NCI-H82 treated with DMSO at 0.1 percent for 48 hours (cell line): ENCODE results near the gene ARID3A.
"Not testable (repeated sequence)": the region's sequence is repeated elsewhere in the genome, so short reads cannot be mapped to it uniquely, and the experiment has no call there.

Source experiments
- DNase-seq: peaks from one replicate; lab custom pipeline; 2025; ENCODE audit not compliant: unreplicated experiment; lab: John Stamatoyannopoulos, UW

The ARID3A gene

DNA sequence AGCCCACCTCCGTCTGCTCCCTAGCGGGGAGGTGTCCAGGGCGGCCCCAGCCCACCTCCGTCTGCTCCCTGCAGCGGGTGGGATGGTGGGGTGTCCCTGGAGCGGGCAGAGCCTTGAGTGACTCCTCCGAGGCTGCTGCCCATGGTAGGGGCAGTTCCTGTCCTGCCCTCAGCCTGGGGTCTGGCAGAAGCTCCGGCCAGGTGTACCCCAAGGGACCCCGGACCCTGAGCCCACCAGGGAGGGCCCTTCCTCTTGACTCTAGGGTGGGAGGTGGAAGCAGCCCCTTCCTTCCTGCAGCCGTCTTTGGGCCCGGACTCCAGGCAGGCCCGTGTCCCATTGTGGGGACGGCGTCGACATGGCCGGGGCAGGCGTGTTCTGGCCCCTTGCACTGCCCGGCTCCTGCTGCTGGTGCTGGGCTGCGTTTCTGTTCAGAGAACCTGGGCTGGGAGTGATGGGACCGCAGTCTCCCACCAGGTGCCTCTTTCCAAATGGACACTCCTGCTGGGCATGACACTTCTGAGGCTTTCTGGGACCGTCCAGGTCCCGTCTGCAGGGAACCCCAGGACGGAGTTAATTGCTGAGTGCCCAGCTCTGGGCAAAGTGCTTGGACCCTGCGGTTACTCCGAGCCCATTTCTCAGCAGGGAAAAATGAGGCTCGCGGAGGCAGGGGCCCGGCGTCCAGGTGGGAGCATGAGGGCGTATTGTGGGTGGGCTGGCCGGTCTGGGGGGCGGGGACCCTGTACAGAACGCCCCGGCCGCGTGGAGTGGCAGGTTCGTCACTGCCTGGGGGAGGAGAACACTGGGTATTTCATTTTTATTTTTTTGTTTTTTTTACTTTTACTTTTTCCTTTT, 19.8 kb downstream of the ARID3A start:
- no peak for DNase-seq

DNA sequence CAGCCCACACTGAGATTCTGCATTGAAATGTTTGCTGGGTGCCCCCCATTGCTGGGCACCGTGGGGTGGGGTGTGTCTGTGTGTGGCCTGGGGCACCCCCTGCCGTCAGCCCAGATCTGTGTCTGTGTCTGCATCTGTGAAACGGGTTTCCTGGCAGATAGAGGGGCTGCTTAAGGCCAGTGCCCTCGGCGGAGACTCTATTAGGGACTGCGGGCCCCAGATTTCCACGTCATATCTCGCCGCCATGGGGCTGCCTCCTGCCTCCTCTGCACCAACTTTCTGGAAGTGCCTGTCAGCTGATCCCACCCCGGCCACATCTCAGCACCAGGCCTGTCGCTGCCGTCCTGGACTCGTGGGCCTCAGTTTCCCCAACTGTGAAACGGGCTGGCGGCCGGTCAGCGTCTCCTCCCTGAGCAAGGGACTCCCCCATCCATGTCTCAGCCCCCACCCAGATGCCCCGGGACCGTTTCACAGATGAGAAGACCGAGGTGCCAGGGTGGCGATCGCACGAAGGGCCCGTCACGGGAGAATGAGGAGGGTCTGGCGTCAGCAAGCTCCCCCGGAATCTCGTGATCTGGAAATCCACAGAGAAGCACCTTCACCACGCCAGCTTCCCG, 21.4 kb downstream of the ARID3A start:
- no peak for DNase-seq

DNA sequence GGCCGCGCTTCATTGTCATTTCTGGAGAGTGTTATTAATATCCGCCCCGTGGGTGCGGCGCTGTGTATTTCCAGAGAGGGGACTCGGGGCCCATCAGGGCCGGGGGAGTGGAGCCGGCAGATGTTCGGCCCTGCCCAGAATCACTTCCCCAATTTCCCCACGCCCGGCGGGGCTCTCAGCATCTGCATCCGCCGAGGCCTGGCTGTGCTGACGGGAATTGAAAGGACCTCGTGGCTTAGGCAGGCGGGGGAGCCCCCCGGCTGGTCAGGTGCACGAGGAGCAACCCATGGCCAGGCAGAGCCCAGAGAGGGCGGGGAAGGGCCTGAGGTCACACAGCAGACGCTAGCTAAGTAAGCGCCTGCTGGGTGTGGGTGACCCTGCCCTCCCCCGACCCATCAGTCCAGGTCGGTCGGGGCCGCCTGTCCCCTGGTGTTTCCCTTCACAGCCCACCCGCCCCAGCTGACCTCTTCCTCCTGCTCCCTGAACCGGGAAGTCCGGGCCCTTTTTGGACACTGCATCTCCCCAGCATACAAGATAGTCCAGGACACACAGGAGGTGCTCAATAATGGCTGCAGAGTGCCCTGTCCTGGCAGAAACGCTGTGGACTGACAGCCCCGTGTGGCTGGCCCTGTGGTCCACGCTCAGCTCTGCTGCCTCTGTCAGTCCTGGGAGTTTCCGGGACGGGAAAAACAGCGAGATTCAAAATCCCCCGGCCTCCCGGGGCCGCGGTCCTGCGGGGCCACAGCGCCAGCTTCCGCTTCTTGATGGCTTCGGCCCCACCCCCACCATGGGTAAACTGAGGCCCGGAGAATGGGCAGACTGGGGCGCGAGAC, 22.1 kb downstream of the ARID3A start:
- no peak for DNase-seq

DNA sequence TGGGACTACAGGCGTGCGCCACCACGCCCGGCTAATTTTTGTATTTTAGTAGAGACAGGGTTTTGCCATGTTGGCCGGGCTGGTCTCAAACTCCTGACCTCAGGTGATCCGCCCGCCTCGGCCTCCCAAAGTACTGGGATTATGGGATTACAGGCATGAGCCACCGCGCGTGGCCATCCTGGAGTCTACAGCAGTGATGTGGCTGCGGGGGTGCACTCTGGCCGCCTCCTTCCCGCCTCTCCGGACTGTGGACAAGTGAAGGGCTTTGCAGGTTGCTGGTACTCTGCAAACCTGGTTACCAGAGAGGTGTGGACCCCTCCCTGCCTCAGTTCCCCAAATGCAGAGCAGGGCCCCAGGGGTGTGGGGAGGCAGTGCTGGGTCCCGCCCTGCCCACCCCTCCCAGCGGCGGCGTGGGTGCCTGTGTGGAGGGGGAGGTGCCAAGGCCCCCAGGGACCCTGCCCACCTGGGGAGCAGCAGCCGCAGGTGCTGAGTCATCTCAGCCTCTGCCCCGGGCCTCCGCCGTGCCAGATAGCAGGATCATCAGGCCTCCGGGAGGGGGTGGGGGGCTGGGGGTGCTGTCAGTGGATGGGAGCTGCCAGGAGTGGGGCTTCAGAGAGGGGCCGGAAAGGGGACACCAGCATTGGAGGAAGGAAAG, 23.1 kb downstream of the ARID3A start:
- DNase-seq: no peak

DNA sequence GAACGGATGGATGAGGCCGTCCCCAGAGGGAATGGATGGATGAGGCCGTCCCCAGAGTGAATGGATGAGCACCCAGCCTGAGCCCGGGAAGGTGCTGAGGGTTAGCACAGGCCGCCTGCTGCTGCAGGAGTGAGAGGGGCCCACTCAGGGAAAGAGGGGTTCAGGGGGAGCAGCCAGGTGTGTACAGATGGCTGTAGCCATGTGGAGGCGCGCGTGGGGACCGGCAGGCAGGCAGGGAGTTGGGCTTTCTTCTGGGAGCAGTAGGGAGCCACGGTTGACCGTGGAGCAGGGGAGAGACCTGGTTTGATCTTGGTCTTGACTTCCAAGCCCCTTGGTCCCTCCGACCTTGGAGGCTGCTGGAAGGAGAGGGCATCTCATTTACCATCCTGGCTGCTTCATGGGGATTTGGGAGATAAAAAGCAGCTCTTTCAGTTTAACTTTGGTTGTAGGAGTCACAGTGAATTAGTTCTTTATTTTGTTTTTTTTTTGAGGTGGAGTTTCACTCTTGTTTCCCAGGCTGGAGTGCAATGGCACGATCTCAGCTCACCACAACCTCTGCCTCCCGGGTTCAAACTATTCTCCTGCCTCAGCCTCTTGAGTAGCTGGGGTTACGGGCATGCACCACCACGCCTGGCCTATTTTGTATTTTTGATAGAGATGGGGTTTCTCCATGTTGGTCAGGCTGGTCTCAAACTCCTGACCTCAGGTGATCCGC, 24.7 kb downstream of the ARID3A start:
- DNase-seq: no peak

DNA sequence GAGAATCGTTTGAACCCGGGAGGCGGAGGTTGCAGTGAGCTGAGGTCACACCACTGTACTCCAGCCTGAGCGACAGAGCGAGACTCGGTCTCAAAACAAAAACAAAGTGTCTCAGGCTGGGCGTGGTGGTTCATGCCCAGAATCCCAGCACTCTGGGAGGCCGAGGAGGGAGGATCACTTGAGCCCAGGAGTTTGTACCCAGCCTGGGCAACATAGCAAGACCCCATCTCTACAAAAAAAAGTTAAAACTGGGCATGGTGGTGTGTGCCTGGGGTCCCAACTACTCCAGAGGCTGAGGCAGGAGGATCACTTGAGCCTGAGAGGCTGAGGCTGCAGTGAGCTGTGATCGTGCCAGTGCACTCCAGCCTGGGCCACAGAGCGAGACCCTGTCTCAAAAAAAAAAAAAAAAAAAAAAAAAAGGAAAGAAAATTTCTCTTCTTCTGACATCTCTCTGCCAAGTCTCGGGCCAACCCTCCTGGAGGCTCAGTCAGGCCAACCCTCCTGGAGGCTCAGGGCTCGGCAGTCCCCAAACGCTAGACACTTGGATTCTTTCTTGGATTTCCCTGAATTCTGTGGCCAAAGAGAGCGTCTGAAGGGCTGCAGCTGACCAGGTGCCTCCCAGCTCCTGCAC, 26.3 kb downstream of the ARID3A start:
- DNase-seq: no peak

DNA sequence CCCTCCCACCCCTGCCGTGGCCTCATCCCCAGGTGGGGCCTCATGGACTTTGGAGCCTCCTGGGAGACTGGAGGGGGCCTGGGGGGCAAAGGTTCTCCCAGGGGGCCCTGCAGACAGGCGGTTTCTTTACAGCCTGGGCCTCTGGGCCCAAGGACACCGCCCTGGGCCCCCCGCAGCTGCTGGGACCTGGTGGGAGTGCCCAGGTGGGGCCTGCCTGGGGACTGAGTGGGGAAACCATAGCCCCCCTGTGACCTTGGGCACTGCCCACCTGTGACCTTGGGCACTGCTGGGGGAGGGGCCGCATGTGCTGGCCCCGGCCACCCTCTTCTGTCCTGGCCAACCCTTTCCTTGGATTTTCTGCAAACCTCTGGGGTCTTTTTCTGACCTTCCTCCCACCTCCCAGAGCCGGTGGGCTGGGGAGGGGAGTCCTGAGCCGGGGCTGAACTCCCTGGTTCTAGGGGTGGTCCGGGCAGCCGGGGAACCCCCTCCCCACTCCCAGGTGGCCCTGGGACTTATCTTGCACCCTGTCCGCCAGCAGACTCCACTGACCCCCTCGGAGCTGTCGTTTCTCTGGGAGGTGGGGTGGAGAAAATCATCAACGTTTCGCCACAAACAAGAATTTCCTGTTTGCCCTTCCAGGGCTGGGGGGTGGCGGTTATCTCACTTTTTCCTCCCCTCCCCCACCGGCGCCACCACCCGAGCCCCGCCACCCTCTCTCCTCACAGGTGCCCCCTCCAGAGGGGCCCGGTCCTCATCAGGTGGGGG, 27.0 kb downstream of the ARID3A start:
- DNase-seq: no peak

DNA sequence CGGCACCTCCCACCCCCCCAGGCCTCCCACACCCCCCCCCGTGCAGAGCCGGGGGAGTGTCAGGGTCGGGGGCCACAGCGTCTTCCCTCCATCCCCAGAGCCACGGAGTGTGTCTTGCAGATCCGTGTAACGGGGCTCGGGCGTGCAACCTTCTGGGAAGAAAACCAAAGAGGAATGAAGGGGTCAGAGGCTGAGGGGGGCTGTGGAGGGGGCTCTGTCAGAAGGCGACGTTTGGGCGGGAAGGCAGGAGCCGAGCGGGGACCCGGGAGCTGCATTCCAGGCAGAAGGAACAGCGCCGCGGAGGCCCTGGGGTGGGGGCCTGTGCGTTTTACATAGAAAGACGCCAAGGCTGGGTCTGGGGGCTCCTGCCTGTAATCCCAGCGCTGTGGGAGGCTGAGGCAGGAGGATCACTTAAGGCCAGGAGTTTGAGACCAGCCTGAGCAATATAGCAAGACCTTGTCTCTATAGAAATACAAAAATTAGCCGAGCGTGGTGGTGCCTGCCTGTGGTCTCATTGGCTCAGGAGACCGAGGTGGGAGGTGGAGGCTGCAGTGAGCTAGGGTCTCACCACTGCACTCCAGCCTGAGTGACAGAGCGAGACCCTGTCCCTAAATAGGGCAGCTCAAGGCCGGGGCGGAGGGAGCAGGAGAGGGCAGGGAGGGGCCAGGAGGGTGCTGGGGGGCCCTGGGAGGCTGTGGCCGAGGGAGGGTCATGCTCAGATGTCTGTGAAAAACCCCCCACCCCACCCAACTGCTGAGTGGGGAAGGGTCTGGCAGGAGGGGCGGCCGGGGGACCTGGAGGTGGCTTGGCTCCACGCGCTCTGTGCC, 27.8 kb downstream of the ARID3A start:
- no peak for DNase-seq

DNA sequence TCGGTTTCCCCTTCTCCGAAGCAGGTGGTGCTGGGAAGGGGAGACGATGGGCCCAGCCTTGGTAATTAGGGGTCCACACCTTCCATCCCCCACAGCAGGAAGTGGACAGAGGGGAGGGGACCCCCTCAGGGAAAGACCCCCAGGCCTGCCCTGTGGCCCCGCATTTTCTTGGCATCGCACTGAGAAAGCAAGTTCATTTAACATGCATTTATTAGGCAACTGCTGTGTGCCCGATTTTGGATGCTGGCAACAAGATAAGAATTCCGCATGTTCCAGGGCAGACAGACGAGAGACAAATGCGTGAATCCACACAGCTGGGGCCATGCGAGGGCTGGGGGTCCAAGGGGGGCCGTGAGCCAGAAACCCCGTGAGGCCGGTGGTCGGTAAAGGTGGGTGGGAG, 28.4 kb downstream of the ARID3A start:
- no peak for DNase-seq

DNA sequence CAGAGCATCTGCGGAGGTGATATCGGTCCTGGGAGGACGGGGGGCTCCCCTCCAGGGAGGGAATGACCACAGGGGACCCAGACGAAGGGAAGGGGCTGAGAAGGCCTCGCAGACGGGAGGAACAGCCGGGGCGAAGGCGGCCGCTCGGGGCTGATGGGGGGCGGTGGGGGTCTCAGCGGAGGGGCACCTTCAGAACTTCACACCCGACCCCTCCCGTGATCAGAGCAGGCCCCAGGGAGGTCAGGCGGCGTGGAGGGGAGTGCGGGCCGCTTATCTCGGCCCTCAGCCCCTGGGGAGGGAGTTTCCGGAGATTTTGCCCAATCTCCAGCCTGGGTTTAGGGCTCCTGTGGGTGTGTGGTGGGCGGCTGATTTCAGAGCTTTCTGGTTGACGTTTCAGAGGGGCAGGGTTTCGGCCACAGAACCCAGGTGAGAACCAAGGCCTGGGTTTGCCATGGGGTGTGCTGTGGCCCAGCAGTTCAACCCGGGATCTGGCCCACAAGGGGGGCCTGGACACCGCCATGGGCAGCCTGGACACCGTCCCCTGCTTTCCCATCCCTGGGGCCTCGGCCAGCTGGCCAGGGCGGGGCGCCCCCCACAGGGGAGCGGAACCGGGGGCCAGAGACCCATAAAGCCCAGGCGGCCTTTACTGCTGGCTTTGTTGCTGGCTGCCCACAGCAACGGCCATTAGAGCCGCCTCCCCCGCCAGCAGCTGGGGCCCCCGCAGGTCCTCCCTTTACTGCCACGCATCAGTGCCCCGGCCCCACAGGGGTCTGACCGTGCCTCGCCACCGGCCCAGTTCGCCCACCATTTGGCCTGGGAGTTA, 29.0 kb downstream of the ARID3A start:
- no peak for DNase-seq

DNA sequence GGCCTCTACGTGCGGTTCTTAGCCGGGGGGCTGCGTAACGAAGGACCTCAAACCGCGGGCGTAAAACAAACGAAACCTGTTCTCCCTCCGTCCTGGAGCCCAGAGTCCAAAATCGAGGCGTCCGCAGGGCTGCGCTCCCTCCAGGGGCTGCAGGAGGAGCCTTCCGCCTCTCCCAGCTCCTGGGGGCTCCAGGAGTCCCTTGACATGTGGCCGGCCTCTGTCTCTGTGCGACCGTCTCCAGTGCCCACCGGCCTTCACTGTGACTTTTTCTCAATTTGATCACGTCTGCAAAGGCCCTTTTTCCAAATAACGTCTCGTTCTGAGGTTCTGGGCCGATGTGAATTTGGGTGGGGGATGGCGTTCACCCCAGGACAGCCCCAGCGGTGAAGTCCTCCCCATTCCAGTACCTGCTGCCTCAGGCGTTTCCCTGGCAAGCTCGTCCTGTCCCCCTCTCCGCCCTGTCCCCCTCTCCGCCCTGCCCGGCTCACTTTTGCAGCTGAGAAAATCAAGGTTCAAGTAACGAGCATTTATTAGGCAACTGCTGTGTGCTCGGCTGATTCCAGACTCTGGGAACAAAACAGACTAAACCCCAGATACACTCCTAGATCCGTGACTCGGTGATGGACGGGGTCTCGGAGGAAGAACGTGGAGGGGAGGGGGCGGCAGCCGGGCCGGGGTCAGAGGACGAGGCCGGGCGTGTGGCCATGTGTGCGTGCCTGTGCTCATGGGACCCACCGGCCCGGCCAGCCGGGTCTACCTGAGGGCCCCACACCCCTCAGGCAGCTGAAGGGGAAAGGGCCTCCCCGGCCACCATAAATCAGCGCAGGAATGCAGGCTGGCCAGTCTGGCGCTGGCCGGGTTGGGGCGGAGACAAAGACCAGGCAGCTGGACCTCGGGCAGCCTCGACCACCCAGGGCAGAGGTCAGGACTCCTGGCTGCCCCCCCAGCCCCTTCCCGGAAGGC, 30.2 kb downstream of the ARID3A start:
- no peak for DNase-seq

DNA sequence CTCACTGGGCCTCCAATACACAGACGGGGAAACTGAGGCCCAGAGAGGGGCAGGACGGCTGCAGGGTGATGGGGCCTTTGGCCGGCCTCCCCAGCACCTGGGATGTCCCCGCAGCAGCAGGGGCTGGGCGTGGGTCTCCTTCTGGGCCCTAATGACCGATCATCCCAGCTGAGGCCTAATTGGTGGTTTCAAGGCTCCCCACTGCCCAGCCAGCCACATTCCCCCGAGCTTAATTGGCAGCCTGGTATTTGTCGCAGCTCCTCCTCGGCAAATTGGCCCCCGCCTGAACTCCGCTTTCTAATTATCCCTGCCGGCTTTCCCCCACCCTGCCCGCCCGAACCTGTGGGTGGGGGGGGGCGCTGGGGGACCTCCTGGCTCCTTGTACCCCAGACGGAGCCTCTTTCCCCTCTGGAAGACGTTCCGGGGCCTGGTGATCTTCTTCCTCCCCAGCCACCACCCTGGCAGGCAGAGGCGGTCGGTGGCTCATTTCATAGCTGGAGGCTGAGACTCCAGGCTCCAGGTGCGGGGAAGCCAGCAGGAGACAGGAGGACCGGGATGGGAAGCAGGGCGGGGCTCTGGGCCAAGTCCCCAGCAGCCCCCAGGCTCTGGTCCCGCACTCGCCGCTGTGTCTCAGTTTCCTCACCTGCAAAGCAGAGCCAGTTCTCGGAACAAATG, 31.1 kb downstream of the ARID3A start:
- DNase-seq: no peak

DNA sequence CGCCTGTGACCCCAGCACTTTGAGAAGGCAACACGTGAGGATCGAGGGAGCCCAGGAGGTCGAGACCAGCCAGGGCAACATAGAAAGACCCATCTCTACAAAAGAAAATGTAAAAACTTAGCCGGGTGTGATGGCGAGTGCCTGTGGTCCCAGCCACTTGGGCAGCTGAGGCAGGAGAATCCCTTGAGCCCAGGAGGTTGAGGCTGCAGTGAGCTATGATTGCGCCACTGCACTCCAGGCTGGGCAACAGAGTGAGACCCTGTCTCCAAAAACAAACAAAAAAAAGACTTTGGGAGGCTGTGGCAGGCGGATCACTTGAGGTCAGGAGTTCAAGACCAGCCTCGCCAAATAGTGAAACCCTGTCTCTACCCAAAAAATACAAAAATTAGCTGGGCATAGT, 31.7 kb downstream of the ARID3A start:
- not testable (repeated sequence) for DNase-seq

DNA sequence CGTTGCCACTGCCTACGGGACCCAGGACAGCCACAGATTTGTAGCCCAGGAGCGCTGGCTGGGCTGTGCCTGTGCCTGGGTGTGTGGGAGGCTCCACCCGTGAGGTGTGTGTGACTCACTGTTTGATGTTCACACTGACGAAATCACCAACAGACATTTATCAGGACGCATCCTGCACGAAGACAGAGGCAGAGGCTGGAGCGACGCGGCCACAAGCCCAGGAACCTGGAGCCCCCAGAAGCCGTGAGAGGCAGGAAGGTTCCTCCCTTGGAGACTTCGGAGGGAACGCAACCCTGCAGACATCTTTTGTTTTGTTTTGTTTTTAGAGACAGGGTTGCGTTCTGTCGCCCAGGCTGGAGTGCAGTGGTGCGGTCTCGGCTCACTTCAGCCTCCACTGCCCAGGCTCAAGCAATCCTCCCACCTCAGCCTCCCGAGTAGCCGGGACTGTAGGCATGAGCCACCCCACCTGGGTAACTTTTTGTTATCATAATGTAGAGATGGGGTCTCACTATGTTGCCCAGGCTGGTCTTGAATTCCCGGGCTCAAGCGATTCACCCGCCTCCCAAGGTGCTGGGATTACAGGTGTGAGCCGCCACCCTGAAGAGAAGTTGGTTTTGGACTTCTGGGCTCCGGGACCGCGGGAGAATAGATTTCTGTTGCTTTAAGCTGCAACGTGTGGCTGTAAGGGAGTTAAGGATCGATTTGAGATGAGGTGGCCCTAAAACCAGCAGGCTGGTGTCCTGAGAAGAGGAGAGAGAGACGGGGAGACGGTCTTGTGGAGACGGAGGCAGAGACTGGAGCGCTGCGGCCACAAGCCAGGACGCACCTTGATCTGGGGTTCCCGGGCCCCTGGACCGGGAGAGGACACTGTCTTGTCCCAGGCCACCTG, 33.4 kb downstream of the ARID3A start:
- no peak for DNase-seq

DNA sequence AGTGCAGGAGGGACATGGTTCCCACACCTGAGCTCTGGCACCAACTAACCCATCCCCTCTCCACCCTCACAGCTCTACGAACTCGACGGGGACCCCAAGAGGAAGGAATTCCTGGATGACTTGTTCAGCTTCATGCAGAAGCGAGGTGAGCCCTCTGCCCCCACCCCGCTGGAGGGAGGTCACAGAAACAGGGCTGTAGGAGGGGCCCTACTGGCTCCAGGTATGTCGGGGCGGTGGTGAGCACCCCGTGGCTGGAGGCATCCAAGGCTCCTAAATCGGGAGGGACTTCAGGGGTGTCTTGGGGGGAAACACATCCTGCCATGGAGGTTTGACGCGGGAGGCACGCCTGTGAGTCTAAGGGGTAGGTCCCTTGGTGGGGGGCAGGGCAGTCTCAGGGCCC, 34.2 kb downstream of the ARID3A start:
- DNase-seq: no peak
